Measurements from ENCODE around the gene GALNT16.
A peak's percentile ranks its signal among the peaks of the same experiment; 100 is the strongest.

Gene GALNT16

DNA sequence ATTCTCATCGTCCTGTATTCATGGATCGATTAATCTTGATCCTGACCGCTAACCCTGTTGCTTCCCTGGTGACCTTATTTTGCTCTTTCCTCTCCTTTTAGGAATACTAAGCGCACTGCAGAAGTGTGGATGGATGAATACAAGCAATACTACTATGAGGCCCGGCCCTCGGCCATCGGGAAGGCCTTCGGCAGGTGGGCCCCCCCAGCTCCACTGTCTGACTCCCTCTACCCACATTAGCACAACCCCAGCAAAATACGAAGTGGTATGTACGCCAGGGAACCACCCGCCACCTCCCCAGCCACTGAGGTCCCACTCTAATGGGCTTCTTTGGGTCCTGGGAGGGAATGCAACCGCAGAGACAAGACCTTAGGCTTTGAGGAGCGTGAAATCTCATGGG is 79.5 kb downstream of the GALNT16 start:
- no peak for DNase-seq (ENCODE audit: low spot score)

GRCh38 chr14:69342928-69343525 is 83.1 kb downstream of the GALNT16 start:
- DNase-seq (ENCODE audit: low spot score): no peak

DNA sequence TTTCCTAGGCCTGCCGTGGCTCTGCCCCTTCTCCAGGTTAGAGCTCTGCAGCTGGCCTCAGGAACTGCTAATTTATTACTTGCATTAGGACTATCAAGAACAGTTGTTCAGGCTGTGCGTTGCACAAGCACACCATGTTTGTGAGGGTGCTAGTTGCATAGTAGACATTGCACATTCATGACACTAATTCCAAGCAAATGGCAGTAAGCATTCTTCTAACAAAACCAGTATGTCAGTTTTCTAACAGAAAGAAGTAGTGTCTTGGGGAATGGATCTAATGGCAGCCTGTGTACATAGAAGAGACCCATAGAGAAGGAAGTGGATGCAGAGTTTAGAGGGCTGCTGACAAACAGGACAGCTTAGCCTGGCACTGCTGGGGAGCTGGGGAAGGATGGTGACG is 84.2 kb downstream of the GALNT16 start:
- DNase-seq (ENCODE audit: low spot score): no peak

DNA sequence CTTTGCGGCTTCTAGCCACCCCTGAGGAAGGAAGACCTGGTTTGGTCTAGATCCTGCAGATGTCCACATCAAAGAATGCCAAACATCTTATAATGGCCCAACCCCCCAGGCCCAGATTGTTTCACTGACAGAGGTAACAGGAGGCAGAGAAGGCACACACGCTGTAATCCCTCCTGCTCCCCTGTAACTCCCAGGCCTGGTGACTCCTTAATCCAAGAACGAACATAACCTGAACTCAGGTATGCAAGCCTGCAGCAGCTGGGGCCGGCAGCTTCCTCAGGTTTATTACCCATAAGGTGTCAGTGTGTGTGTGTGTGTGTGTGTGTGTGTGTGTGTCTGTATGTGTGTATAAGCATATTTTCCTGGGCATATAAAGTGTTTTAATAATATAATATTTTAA is 85.4 kb downstream of the GALNT16 start:
- no peak for DNase-seq (ENCODE audit: low spot score)

DNA sequence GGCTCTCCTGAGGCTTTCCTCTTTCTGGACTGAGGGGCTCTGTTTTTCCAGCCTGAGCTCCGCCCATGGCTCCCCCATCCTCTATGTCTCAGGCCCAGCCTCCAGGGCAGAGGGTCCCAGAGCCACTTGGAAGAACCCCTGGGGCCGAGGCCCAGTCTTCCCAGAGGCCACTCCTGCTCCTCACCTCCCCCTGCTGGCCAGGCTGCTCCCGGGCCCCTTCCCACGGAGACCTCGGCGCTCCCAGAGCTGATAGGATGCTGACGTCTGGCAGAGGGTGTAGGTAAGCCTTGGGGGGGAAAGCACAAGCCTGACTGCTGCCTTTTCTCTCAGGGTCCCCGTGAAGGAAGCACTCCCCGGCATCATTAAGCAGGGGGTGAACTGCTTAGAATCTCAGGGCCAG is 86.8 kb downstream of the GALNT16 start:
- peak; percentile 77 for DNase-seq (ENCODE audit: low spot score)

DNA sequence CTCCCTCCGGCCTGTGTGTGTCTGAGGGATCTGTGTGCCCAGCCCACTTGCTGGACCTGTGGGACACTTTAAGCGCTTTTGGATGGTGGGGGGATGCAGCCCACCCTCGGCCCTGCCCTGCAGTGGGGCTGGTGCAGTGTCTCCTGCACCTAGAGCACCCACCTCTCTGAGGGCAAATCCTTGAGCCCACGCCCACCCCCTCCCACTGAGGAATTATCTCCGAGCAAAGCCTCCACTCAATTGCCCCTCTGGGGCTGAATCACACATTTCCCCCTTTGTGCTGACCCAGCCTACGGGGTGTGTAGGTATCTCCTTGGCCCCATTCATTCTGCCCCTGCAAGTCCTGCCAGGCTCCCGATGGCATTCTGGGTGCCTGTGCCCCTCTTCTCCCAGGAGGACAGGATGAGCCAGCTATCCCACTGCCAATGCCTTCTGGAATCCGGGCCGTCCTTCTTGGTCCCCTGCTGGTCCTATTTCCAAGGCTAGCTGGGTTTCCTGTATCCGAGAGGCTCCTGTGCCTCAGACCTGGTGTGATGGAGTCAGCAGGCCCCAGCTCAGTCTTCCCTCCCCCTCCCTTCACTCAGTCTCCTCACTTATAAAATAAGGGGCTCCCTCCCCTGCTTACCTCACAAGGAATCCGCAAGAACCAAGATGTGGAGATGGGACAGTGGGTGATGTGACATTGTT is 89.3 kb downstream of the GALNT16 start:
- no peak for DNase-seq (ENCODE audit: low spot score)

- no peak for DNase-seq (ENCODE audit: low spot score)
Measured at GRCh38 chr14:69350892-69351291, 90.9 kb downstream of the GALNT16 start.

DNA sequence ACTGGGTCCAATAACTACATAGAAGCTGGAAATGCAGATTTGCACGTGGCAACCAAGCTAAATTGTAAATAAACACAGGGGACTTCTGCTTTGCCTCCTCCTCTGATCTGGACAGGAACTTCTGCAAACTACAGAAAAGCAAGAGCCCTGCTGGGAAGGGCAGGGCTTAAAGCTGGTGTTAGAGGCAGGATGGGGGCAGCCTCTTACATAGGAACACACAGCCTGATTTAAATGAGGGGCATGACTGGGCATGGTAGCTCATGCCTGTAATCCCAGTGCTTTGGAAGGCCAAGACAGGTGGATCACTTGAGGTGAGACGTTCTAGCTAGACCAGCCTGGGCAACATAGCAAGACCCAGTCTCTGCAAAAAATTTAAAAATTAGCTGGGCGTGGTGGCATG is 91.4 kb downstream of the GALNT16 start:
- no peak for DNase-seq (ENCODE audit: low spot score)

- no peak for DNase-seq (ENCODE audit: low spot score)
Measured at GRCh38 chr14:69351911-69352310, 92.0 kb downstream of the GALNT16 start.

DNA sequence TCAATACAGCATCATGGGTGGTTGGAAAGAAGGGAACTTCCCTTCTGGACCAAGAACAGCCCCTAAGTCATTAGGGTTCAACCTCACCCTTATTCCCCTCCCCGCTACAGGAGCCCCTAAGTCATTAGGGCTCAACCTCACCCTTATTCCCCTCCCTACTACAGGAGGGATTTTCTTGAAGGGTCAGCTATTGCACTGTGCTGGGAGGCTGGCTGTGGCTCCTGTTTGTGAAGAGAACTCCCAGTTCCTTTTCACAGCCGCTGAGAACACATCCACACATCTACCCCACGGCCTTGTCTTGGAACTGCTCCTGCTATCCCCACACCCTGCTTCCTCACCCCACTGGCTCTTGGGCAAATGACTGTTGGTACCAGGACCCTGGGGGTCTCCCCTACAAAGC is 93.2 kb downstream of the GALNT16 start:
- no peak for DNase-seq (ENCODE audit: low spot score)

DNA sequence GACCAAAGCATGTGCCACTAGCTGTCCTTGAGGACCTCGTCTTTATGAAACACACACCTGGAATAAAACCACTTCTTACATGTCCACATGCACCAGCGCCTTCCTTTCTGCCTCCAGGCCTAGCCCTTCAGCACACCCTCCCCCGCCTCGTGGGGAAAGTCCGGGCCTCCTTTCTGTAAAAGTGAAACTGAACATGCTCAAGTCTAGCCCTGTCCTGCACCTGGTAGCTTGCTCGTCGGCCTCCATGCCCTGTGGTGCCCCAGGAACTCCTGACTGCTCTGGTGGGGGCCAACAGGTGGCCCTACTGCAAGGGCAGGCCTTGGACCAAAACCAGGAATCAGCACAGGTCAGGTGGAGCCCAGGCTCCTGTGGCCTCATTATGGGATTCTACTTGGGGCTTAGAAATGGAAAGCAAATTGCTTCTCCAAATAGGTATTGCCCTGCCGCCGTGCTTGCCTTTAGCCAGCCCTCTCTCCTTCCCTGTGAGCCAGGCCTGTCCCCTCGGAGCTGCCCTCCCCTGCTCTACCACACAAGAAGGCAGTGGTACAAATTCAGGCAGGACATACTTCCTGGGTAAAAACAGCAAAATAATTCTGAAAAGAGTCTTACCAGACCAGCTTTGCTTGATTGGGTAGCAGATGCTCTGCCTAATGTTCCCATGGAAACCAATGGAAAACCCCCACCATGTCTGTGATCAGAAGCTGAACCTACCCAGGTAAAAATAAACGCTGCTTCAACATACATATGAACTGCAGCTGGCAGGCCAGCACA is 94.6 kb downstream of the GALNT16 start:
- DNase-seq (ENCODE audit: low spot score): no peak

GRCh38 chr14:69355154-69355597 is 95.2 kb downstream of the GALNT16 start:
- DNase-seq (ENCODE audit: low spot score): no peak

DNA sequence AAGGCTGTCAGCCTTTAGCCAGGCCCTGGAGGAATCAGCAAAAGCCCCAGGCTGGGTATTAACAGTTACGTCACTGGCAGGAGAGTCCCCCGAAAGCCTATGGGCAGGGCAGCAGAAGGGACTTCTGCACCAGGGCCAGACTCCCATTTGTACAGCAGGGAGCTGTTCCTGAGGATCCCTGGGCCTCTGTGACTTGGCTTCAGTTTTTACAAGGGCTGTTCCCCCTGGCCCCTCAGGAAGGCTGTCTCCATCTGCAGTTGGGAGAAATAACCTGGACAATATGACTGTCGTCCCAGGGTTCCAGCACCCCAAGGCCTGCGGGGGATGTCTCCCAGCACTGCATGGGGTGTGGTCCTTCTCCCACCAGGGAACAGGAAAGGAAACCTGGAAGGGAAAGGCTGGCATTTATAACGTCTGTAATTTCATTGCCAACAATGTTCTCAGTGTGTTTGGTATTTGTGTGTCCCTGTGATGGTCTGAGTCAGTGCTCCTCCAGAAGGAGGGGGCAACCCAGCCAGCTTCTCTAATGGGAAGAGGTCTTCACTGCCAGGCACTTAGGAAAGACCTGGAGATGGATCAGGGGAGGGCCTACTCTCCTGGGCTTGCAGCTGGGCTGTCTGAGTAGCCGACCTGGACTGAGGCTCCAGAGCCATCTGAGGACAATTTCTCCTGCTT is 95.8 kb downstream of the GALNT16 start:
- DNase-seq (ENCODE audit: low spot score): no peak

DNA sequence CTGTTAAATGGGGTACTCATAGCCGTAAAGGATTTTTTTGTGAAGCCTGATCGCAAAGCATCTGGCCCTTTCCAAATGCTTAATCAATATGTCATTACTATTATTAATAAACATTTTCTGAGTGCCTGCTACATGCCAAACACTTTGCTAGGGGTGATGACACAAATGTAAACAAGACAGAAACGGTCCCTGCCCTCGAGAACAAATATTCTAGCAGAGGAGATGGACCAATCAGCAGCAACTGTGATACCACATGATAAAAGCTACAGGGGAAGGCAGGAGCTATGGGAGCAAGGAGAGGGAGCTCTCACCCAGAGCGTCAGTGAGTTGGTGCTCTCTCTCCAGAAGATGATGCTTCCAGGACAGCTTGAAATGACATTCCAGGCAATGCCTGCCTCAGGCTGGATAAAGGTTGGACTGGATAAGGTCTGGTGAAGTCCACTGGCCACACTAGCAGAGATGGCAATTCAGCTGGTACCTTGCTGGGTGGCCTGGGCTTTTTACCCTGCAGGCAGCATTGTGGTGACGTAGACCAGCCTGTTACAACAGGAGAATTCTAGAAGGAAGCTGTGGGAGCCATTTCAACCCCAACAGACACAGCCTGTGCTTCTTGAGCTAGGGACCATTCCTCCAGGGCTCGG is 97.1 kb downstream of the GALNT16 start:
- no peak for DNase-seq (ENCODE audit: low spot score)

DNA sequence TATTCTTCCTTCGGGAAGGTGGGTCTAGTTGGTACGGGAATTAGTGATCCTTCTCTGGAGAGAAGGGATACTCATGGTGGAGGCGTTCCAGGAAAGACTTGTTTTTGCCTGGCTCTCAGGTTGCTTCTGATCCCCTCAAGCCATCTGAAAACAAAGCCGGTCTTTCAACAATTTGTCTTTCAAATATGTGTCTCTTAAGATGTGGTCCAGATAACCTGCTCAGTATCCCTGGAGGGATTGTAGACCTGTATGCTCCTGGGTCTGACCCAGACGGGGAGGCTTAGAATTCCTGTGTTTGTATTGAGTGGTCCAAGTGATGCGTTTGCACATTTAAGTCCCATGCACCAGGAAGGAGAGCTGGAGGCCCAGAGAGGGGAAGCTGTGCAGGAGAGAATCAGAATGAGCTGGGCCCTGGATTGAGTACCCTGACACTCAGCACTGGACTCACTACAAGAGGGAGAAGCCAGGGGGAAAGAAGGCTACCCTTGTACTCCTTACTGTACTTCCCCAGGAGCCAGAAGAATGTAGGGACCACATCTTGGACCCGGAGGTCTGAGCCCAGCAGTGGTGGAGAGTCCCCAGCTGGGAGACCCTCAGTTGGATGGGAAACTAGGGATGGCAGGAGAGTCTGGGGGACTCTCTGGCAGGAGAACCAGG is 97.7 kb downstream of the GALNT16 start:
- no peak for DNase-seq (ENCODE audit: low spot score)

DNA sequence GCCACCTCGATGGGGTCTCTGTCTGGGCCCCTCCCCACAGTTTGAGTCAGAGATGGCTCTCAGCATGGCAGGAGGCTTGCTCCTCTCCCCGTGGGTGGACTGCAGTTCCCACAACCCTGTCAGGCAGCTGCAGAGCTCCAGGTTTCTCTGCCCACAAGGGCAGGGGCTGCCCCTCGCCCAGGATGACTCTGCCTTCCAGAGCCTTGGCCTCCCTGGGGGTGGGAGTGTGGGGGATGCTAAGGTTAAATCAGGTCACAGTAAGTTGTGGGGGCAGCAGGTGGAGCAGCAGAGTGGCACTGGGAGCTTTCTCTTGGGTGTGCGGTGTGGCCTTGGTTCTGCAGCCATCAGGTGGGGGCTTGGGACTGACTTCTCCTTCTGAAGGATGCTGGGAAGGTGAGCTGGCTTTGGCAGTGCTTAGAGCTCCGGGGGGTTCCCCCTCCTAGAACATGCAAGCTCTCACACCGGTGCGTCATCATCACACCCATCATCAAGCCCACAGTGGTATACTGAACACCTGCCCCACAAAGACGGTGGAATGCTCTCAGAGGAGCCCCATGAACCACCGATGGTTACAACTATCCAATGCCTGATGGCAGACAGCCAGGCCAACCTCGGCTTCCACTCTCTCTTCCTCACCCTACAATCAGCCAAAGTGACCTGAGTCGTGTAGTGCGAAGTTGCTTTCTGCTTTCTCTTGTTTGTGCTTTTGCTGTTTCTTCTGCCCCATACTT is 98.4 kb downstream of the GALNT16 start:
- no peak for DNase-seq (ENCODE audit: low spot score)

- DNase-seq (ENCODE audit: low spot score): no peak
Measured at GRCh38 chr14:69358966-69359365, 99.0 kb downstream of the GALNT16 start.

DNA sequence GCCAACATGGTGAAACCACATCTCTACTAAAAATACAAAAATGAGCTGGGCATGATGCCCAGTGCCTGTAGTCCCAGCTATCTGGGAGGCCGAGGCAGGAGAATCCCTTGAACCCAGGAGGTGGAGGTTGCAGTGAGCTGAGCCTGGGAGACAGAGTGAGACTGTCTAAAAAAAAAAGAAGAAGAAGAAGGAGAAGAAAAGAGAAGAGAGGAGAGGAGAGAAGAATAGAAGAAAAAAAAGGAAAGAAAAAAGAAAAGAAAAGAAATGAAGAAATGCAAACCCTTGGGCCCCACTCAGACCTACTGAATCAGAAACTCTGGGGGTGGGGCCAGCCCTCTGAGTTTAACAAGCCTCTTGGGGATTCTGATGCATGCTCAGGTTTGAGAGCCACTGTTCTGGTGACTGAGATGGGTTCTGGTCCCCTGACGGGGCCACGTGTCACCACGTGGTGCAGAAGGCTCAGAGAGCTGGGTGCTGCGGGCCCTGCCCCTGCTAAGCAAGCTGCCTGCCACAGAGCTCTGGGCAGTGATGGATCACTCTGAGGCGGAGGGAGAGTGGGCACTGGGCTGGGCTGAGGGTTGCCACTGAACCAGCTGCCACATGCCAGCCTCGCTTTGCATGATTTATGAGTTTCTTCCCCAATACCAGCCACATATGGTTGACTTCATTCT is 100.6 kb downstream of the GALNT16 start:
- no peak for DNase-seq (ENCODE audit: low spot score)

- no peak for DNase-seq (ENCODE audit: low spot score)
Measured at GRCh38 chr14:69363055-69363454, 103.1 kb downstream of the GALNT16 start.

DNA sequence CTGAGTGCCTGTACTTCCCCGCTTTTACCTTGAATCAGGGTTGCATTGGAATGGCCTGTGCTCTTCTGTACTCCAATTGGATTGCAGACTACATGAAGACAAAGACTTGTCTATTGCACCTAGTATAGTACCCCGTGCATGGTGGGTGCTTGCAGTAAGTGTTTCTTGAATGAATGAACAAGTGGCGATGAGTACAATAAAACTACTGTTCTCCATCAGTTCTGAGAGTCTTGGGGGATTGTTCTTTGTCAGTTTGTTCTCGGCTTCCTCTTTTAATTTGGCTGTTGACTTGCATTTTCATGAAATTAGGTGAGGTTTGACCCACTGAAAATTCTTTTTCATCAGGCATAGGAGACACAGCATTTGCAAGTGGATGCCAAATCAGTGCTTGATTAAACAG is 104.0 kb downstream of the GALNT16 start:
- no peak for DNase-seq (ENCODE audit: low spot score)
